HepG2 (cell line): Measurements from ENCODE around the gene NEU4. TPM values are rescaled to one million over a fixed set of nuclear protein-coding genes. Genes with fewer than 3 reads are reported as not detected.

Experiments
- EZH2 ChIP-seq: conservative IDR thresholded peaks from 2 replicates; pipeline ENCODE4 v1.6.1; 2012; ENCODE audit warnings: mild to moderate bottlenecking, low read depth, low read length, moderate library complexity
- GTF2F1 ChIP-seq: fragments of 150-350 bp; IDR thresholded peaks from 2 replicates; pipeline ENCODE4 v1.6.1; 2014; ENCODE audit warnings: low read length
- HOXA3 ChIP-seq: sonication (generic); formaldehyde crosslinking; IDR thresholded peaks from 2 replicates; pipeline ENCODE4 v1.5.0; 2020; ENCODE audit warnings: missing genetic modification reagents
- MED8 ChIP-seq: sonication (generic); formaldehyde crosslinking; IDR thresholded peaks from 2 replicates; pipeline ENCODE4 v1.8.1; 2023; ENCODE audit warnings: mild to moderate bottlenecking, missing genetic modification reagents; ENCODE audit not compliant: insufficient replicate concordance
- MYC ChIP-seq: sonication (generic); formaldehyde crosslinking; IDR thresholded peaks from 2 replicates; pipeline ENCODE4 v1.9.0; 2021; ENCODE audit warnings: missing genetic modification reagents, borderline replicate concordance
- NCOA2 ChIP-seq: sonication (generic); formaldehyde crosslinking; IDR thresholded peaks from 2 replicates; pipeline ENCODE4 v1.8.0; 2022; ENCODE audit warnings: inconsistent platforms
- RBFOX2 ChIP-seq: fragments of 200-400 bp; formaldehyde crosslinking; IDR thresholded peaks from 2 replicates; pipeline ENCODE4 v1.6.1; 2017; ENCODE audit warnings: low read depth, mild to moderate bottlenecking, low read length
- SIX1 ChIP-seq: sonication (generic); formaldehyde crosslinking; IDR thresholded peaks from 2 replicates; pipeline ENCODE4 v1.4.0; 2020; ENCODE audit warnings: missing genetic modification reagents, borderline replicate concordance
- SP140L ChIP-seq: sonication (generic); formaldehyde crosslinking; IDR thresholded peaks from 2 replicates; pipeline ENCODE4 v1.4.0; 2020; ENCODE audit warnings: missing genetic modification reagents, borderline replicate concordance
- SP2 ChIP-seq: sonication (generic); formaldehyde crosslinking; IDR thresholded peaks from 2 replicates; pipeline ENCODE4 v1.5.1; 2020; ENCODE audit warnings: mild to moderate bottlenecking, missing genetic modification reagents
- TAF1 ChIP-seq: sonication (generic); formaldehyde crosslinking; IDR thresholded peaks from 2 replicates; pipeline ENCODE4 v1.4.0; 2020; ENCODE audit warnings: missing genetic modification reagents
- ZBTB38 ChIP-seq: sonication (generic); formaldehyde crosslinking; IDR thresholded peaks from 2 replicates; pipeline ENCODE4 v1.5.1; 2020; ENCODE audit warnings: mild to moderate bottlenecking, missing genetic modification reagents
- ZNF10 ChIP-seq: sonication (generic); formaldehyde crosslinking; IDR thresholded peaks from 2 replicates; pipeline ENCODE4 v1.4.0; 2020; ENCODE audit warnings: mild to moderate bottlenecking, low read depth, missing genetic modification reagents, borderline replicate concordance
- ZNF460 ChIP-seq: sonication (generic); formaldehyde crosslinking; IDR thresholded peaks from 2 replicates; pipeline ENCODE4 v1.5.1; 2020; ENCODE audit warnings: missing genetic modification reagents, mild to moderate bottlenecking, borderline replicate concordance
- ZNF737 ChIP-seq: sonication (generic); formaldehyde crosslinking; IDR thresholded peaks from 2 replicates; pipeline ENCODE4 v1.5.0; 2020; ENCODE audit warnings: missing genetic modification reagents, mild to moderate bottlenecking, borderline replicate concordance
- polyA plus RNA-seq, 8 experiments: library from polyadenylated mRNA; depleted of rRNA in 3 of 8; stranded (reverse) in 7 of 8; unstranded in 1 of 8; fragments of >200 nt; fragmentation: Illumina TruSeq in 4 of 8; extraction: Trizol in 4 of 8; gene quantifications; 2 replicates each; pipeline versions ENCODE4 v1.2.1 to v1.2.3, GENCODE V29; 2011 to 2016; ENCODE audit warnings: low read depth in 4 of 8, missing spikeins in 1 of 8, mixed read lengths in 1 of 8; ENCODE audit not compliant: insufficient read depth in 1 of 8
- total RNA-seq, 5 experiments: library from RNA; depleted of rRNA; stranded (reverse); fragments of >200 nt; fragmentation: Illumina TruSeq; extraction: Trizol; gene quantifications; 2 replicates each; pipeline ENCODE4 v1.2.3, GENCODE V29; 2016; ENCODE audit warnings: low read depth in 1 of 5
- TF ChIP-seq, protein P1 (sequence below): sonication (generic); formaldehyde crosslinking; conservative IDR thresholded peaks from 2 replicates; pipeline ENCODE4 v1.4.0; 2020; ENCODE audit warnings: missing genetic modification reagents

Gene NEU4
- total and polyA plus RNA-seq, 2 of the 13 experiments (the other 11 are each of a cell fraction or from before 2014, with no cell fraction given) = 53.5 to 107 TPM

GRCh38 chr2:241801611-241802420 is 7.2 kb upstream of the NEU4 start (continued):
- TF ChIP-seq HOXA3 (CRISPR knock-in tag) (0 out of 2 replicates have a peak, but pooled peaks have one; percentile 23), SP2 (CRISPR knock-in tag) (no peak), NCOA2 (no peak), TAF1 (CRISPR knock-in tag) (no peak), GTF2F1 (no peak), MED8 (no peak), MYC (no peak), SP140L (no peak), ZNF10 (CRISPR knock-in tag) (no peak), ZNF737 (CRISPR knock-in tag) (no peak), ZBTB38 (peak; percentile 55; the same call in 1 of the 2 replicates), RBFOX2 (peak; percentile 52), SIX1 (CRISPR knock-in tag) (no peak), EZH2 (no peak), ZNF460 (CRISPR knock-in tag) (no peak)
- TF ChIP-seq, protein P1, sequence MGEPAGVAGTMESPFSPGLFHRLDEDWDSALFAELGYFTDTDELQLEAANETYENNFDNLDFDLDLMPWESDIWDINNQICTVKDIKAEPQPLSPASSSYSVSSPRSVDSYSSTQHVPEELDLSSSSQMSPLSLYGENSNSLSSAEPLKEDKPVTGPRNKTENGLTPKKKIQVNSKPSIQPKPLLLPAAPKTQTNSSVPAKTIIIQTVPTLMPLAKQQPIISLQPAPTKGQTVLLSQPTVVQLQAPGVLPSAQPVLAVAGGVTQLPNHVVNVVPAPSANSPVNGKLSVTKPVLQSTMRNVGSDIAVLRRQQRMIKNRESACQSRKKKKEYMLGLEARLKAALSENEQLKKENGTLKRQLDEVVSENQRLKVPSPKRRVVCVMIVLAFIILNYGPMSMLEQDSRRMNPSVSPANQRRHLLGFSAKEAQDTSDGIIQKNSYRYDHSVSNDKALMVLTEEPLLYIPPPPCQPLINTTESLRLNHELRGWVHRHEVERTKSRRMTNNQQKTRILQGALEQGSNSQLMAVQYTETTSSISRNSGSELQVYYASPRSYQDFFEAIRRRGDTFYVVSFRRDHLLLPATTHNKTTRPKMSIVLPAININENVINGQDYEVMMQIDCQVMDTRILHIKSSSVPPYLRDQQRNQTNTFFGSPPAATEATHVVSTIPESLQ (CRISPR knock-in tag) = no peak
